Liver (tissue), 9 donors: ENCODE data around the gene SHANK2. TPM values are rescaled to one million over a fixed set of nuclear protein-coding genes. Genes with fewer than 3 reads are reported as not detected.

Source experiments
- DNase-seq: peaks from one replicate; pipeline ENCODE4 v3.0.0-alpha.2; 2017; ENCODE audit warnings: low spot score
- H3K27ac ChIP-seq, 2 donors: one replicate each; pipeline ENCODE4 v1.7.0; 2013; ENCODE audit warnings: inconsistent platforms in 2 of 2, low read length in 2 of 2, control low read depth in 1 of 2, low read depth in 1 of 2, mild to moderate bottlenecking in 1 of 2
- H3K27me3 ChIP-seq, 4 donors: one replicate each; pipeline versions ENCODE4 v1.6.1 to v1.7.0; 2013; ENCODE audit warnings: low read length in 3 of 4, inconsistent platforms in 1 of 4, mild to moderate bottlenecking in 1 of 4, moderate library complexity in 1 of 4; ENCODE audit not compliant: control insufficient read depth in 4 of 4, insufficient read depth in 4 of 4
- H3K36me3 ChIP-seq, 4 donors: one replicate each; pipeline versions ENCODE4 v1.6.1 to v1.7.0; 2013; ENCODE audit warnings: low read length in 3 of 4, mild to moderate bottlenecking in 3 of 4, low read depth in 1 of 4, moderate library complexity in 1 of 4; ENCODE audit not compliant: control insufficient read depth in 4 of 4, insufficient read depth in 3 of 4
- H3K4me1 ChIP-seq, 4 donors: one replicate each; pipeline versions ENCODE4 v1.6.1 to v1.7.0; 2013; ENCODE audit warnings: low read length in 3 of 4, mild to moderate bottlenecking in 3 of 4, moderate library complexity in 1 of 4; ENCODE audit not compliant: control insufficient read depth in 4 of 4, insufficient read depth in 4 of 4
- H3K4me3 ChIP-seq, 3 donors: one replicate each; pipeline versions ENCODE4 v1.6.1 to v1.7.0; 2013; ENCODE audit warnings: low read length in 3 of 3, control low read depth in 1 of 3, low read depth in 1 of 3, mild to moderate bottlenecking in 1 of 3
- H3K9ac ChIP-seq, 2 donors: one replicate each; pipeline ENCODE4 v1.7.0; 2013; ENCODE audit warnings: low read length in 2 of 2, mild to moderate bottlenecking in 2 of 2, moderate library complexity in 2 of 2, control low read depth in 1 of 2, low read depth in 1 of 2
- H3K9me3 ChIP-seq, 4 donors: one replicate each; pipeline versions ENCODE4 v1.6.1 to v1.7.0; 2013; ENCODE audit warnings: low read length in 3 of 4; ENCODE audit not compliant: control insufficient read depth in 4 of 4
- HNF4A ChIP-seq, 2 donors: conservative IDR thresholded peaks; 2 replicates each; pipeline ENCODE4 v1.6.1; 2016; ENCODE audit warnings: antibody characterized with exemption in 2 of 2, mild to moderate bottlenecking in 2 of 2
- JUND ChIP-seq, 2 donors: IDR thresholded peaks; 2 replicates each; pipeline ENCODE4 v1.6.1; 2016; ENCODE audit warnings: antibody characterized with exemption in 2 of 2
- SP1 ChIP-seq: IDR thresholded peaks from 2 replicates; pipeline ENCODE4 v1.6.1; 2018; ENCODE audit warnings: antibody characterized with exemption, mild to moderate bottlenecking
- WGBS: extraction: QIAGEN DNeasy Blood & Tissue Kit; methylation state at CpG from one replicate; pipeline ENCODE4 v1.1.7; 2013; 5-methylcytosine and 5-hydroxymethylcytosine counted together
- polyA plus RNA-seq, 2 donors: library from polyadenylated mRNA; stranded (reverse) in 1 of 2; unstranded in 1 of 2; fragments of 200-250 nt in 1 of 2; fragments of >200 nt in 1 of 2; fragmentation: Nextera tagmentation in 1 of 2; extraction: Ambion mirVana in 1 of 2; gene quantifications; one replicate each; pipeline versions ENCODE4 v1.2.1 to v1.2.3, GENCODE V29; 2013 to 2015
- total RNA-seq, 2 donors: library from RNA; depleted of rRNA; stranded (reverse); fragments of >200 nt; gene quantifications; one replicate each; pipeline ENCODE4 v1.2.3, GENCODE V29; 2014
- TF ChIP-seq, protein P1 (sequence below): IDR thresholded peaks from 2 replicates; pipeline ENCODE4 v1.6.1; 2016; ENCODE audit warnings: antibody characterized with exemption
- TF ChIP-seq, protein P2 (sequence below): IDR thresholded peaks from 2 replicates; pipeline ENCODE4 v1.6.1; 2016; ENCODE audit warnings: antibody characterized with exemption, mild to moderate bottlenecking
- donor health status: healthy.
- donor health status: healthy.
- donor health status: healthy.
- donor health status: healthy.
- donor health status: healthy.

The SHANK2 gene
- total and polyA plus RNA-seq, 4 donors = 5.4 to 36.4 (median 12.4) TPM

DNA sequence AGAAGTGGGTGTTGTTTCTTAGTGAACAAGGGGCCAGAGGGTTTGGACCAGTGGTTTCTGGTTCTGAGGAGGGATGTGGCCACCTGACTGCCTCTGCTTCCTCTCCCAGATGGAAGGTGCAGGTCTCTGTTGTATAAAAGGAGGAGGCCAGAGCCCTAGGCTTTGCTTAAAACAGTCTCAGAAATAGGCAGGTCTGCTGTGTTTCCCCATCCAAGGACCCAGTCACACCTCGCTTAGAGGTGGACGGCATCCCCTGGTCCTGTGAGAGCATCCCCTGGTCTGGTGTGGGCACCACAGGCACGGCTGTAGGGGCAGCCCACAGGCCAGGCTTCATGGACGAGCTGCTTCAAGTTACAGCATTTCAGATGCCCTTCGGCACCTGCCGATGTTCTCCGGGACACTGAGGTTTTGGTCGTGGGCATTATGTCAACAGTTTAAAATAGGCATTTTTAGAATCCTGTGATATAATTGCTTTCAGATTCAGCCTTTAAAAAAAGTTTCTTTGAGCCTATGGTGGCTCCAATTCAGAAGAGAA is 45.7 kb upstream of the SHANK2 start:
- DNase-seq = peak; percentile 28
- H3K4me3 ChIP-seq = no peak overlapping the region
- H3K27me3 ChIP-seq = no peaks in the 10 kb centered on the region
- H3K4me1 ChIP-seq = no peaks in the 10 kb centered on the region
- H3K27ac ChIP-seq = no peak overlapping the region
- peaks cover 0 to 2% (median 0%) of the 10 kb centered on the region in 4 donors for H3K9me3 ChIP-seq
- no peak overlapping the region for H3K9ac ChIP-seq
- H3K36me3 ChIP-seq = no peaks in the 10 kb centered on the region
- TF ChIP-seq, protein P1, sequence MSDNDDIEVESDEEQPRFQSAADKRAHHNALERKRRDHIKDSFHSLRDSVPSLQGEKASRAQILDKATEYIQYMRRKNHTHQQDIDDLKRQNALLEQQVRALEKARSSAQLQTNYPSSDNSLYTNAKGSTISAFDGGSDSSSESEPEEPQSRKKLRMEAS = no peak
- TF ChIP-seq, protein P2, sequence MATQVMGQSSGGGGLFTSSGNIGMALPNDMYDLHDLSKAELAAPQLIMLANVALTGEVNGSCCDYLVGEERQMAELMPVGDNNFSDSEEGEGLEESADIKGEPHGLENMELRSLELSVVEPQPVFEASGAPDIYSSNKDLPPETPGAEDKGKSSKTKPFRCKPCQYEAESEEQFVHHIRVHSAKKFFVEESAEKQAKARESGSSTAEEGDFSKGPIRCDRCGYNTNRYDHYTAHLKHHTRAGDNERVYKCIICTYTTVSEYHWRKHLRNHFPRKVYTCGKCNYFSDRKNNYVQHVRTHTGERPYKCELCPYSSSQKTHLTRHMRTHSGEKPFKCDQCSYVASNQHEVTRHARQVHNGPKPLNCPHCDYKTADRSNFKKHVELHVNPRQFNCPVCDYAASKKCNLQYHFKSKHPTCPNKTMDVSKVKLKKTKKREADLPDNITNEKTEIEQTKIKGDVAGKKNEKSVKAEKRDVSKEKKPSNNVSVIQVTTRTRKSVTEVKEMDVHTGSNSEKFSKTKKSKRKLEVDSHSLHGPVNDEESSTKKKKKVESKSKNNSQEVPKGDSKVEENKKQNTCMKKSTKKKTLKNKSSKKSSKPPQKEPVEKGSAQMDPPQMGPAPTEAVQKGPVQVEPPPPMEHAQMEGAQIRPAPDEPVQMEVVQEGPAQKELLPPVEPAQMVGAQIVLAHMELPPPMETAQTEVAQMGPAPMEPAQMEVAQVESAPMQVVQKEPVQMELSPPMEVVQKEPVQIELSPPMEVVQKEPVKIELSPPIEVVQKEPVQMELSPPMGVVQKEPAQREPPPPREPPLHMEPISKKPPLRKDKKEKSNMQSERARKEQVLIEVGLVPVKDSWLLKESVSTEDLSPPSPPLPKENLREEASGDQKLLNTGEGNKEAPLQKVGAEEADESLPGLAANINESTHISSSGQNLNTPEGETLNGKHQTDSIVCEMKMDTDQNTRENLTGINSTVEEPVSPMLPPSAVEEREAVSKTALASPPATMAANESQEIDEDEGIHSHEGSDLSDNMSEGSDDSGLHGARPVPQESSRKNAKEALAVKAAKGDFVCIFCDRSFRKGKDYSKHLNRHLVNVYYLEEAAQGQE = no peak
- no peak for TF ChIP-seq SP1
- no peak for TF ChIP-seq HNF4A (conservative IDR thresholded peaks at IDR 0.05)
- TF ChIP-seq JUND (IDR thresholded peaks at IDR 0.05) = no peak
- WGBS = 92% methylated on average over 8 of the region's 8 CpGs

DNA sequence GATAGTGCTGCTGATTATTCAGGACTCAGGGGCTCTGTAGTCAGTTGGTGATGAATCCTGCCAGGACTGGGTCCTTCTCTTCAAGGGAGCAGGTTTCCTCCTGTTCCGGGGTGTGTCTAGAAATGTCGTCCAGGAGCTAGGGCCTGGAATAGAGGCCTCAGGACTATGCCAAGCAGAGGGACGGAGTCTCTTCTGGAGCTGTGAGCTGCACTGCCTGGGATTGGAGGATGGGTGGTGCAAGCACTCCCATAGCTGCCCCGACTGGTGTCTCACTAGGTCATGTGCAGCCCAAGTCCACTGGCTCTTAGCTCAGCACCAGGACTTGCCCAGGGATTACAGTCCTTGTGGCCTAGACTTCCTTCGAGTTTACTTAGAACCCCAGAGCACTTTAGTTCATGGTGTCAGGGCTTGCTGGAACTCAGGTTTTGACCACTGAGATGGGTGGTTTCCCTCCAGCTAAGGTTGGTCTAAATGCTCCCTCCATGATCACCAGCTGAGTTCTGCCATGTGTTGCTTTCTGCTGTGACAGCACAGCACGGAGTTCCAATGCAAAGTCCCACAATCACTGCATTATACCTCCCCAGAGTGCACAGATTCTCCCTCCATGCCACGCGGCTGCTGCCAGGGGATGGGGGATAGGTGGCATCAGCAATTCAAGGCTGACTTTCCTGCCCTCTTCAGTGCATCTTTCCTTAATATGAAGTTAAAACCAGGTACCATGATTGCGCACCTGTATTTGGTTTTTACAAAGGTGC is 42.6 kb upstream of the SHANK2 start:
- peaks cover 0 to 2% (median 0%) of the 10 kb centered on the region in 4 donors for H3K9me3 ChIP-seq
- TF ChIP-seq, protein P2 = no peak
- no peak overlapping the region for H3K9ac ChIP-seq
- DNase-seq = peak; percentile 14
- H3K4me1 ChIP-seq = no peaks in the 10 kb centered on the region
- H3K4me3 ChIP-seq = no peak overlapping the region
- 94% methylated on average over 9 of the region's 9 CpGs for whole genome bisulfite sequencing
- no peak overlapping the region for H3K27ac ChIP-seq
- no peaks in the 10 kb centered on the region for H3K36me3 ChIP-seq
- no peaks in the 10 kb centered on the region for H3K27me3 ChIP-seq
